Amygdala (tissue), 56 donors: ENCODE data around the gene TJP1.
A peak's percentile ranks its signal among the peaks of the same experiment; 100 is the strongest.
"Not testable (repeated sequence)": the region's sequence is repeated elsewhere in the genome, so short reads cannot be mapped to it uniquely, and the experiment has no call there.

Source experiments
- DNase-seq, 56 donors: peaks; one replicate each; lab custom pipeline; 2025; lab: John Stamatoyannopoulos, UW

TJP1 gene

DNA sequence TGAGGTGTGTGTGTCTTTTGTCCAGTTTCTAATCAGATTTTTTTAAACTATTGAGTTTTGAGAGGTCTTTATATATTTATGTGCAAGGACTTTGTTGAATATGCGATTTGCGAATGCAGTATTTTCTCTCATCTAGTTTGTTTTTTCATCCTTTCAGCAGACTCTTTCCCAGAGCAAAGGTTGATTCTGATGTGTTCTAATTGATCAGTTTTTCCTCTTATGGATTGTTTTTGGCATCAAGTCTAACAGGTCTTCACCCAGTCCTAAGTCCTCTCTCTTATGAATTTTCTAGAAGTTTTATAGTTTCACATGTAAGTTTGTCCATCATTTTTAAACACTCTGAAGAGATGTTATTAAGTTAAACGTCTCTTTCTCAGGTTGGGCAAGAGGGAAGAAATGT lies 17.8 kb upstream of the TJP1 start:
- no peak for DNase-seq

DNA sequence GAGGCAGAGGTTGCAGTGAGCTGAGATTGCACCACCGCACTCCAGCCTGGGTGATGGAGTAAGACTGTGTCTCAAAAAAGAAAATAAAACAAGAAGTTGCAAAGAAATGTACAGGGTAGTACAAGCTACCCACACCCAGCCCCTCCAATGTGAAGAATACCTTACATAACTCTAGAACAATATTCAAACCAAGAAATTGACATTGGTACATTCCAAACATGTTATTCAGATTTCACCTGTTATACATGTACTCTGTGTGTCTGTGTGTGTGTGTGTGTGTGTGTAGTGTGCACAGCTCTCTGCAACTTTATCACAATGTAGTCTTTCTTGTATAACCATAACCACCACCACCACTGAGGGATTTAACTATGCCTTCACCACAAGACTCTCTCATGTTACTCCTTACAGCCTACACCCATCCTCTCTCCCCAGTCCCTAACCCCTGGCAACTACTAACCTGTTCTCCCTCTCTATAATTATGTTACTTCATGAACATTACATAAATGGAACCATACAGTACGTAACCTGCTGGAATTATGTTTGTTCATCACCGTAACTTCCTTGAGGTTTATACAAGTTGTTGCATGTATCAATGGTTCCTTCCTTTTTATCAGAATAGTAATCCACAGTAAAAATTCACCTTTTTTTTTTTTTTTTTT lies 16.2 kb upstream of the TJP1 start:
- no peak for DNase-seq

DNA sequence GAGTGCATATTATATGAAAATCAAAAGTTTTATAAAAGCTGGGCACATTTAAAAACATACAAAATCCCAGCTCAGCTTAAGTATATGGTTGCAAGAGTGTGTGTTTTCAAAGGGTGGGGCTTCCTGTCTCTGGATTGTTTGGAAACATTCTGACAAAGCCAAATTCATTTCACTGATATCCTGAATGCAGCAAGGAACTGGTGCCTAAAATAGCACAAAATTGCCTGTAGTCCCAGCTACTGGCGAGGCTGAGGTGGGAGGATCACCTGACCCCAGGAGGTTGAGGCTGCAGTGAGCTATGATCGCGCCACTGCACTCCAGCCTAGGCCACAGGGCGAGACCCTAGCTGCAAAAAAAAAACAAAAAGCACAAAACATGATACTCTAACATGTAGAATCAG lies 13.0 kb upstream of the TJP1 start:
- DNase-seq, result no peak

DNA sequence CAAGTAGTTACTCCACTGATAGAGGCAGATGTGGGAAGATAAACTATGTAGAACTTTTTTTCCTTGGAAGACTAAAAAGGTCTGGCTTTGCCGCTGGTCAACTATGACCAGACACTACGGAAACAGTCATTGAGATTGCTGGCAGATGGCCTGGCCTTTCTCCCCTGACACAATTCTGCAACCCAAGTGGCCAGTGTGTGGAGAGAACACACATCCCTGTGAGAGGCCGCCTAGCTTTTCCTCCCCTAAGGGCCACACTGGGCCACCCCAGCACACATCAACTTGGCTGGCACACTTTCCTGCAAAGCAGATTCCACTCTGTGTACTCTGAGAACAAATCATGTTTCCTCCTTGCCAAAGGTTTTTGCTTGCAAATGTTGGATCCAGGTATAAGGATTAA lies 10.4 kb upstream of the TJP1 start:
- no peak for DNase-seq

DNA sequence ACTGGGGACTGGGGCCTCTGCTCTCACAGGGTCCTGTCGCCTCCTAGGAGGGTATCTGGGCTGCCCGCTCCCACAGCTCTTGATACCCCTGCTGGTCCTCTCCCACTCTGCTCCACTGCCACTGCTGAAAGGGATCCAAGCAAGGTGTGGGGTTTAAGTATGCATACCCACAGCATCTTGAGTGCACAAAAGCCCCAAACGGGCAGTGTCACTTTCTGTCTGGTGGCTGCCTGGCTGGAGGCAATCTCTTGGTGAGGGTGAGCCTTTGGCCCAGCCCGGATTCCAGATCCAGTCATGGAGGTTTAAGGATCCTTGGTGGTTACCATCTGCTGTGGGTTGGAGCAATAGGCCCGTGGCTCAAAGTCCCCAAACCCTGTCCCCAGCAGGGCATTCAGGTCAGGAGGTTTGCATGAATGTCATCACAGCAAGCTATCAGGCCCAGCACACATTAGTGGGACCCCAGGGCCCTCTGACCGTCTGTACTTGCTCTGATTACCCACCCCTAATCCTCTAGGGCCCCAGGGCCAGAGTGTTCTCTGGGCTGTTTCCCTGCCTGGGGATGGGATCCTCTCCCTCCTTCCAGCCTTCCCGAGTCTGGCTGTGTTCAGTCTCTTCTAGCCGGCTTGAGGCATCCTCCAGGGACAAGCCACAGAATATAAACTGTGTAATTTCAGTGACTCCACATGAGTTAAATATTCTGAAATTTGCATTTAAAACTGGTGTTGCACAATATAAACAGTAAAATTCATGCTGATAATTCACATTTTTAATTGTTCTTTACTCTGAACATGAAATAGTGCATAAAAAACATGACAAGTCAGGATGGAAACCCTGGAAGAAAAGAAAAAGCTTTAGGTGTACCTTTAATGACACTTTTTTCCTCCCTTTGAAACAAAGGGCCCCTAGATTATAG lies 4.9 kb upstream of the TJP1 start:
- DNase-seq, result no peak

DNA sequence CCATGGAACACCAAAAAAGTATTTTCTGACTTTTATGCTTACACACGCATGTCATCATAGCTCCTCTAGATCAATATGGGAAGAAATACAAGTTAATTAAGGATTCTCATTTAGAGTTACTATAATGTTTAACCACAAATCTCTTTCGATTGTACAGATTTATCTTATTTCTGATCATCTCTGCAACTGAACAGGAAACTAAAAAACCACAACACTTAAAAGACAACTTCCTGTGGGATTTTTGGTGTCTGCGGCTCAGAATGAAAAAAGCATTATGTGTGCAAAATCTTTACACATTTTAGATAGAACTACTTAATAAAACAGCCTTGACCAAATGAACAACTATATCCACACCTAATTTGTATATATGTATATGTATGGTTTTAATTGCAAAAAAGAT lies 3.0 kb upstream of the TJP1 start:
- no peak for DNase-seq

DNA sequence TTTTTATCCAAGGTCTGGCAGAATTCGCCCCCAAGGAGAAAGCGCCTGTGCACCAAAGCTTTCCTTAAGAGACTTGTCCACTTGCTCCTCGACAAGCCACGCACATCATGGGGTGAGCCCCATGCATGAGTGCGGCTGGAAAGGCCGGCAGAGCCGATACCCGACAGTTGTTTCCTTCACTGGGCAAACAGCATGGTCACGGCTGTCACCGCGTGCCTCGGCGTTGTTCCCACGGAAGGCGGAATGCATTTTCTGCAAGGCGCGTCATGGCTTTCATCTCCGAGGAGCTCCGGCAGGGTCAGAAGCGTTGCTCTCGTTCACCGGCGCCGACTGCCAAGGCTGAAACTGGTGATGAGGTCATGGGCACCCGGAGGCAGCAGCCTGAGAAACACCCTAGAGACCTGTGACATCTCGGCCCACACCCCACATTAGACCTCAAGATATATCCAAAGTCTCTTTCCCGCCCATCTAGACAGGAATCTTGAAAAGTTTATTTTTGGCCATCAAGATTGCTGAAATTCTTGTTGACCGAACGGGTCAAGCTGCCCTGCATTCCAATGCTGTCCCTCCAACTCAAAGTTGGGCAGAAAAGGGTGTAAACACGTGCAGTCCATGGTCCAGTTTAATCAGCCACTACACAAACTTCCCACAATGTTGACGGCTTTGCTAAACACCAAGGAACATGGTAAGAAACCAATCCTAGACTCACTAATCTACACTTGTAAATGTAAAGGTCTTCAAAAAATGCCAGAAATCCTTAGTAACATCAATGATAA lies 604 bp upstream of the TJP1 start:
- DNase-seq, result peak in 43 of 56 donors; percentile 33 to 85 (median 68)

DNA sequence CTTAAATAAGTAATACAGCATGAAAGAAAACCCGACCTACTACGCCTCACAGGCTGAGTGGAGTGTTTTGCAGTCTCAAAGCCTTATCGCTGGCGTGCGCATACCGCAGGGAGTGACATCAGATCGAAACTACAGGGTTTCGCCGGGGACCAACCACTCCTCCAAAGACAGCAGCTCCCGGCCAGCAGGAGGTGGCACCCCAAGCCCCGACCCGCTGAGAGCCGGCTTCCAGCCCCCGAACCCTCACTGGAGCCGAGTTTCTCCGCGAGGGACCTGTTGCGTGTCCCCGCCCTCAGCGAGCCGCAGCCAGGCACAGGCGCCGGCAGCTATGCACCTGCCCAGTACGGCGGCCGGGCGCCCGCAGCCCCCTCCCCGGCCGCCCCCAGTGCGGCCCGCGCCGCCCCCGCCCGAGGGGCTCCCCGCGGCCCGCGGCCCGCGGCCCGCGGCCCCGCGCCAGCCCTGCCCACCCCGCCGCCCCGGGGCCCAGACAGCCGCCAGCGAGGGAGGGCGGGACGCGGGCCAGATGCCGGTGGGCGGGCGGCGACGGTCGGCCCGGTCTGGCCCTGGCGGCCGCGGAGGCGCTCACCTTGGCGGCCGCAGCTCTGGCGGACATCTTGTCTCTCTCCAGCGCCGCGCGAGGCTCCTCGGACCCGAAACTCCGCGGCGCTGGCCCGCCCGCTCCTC lies 710 bp downstream of the TJP1 start:
- DNase-seq, result peak in 44 of 56 donors; percentile 4 to 65 (median 36)

DNA sequence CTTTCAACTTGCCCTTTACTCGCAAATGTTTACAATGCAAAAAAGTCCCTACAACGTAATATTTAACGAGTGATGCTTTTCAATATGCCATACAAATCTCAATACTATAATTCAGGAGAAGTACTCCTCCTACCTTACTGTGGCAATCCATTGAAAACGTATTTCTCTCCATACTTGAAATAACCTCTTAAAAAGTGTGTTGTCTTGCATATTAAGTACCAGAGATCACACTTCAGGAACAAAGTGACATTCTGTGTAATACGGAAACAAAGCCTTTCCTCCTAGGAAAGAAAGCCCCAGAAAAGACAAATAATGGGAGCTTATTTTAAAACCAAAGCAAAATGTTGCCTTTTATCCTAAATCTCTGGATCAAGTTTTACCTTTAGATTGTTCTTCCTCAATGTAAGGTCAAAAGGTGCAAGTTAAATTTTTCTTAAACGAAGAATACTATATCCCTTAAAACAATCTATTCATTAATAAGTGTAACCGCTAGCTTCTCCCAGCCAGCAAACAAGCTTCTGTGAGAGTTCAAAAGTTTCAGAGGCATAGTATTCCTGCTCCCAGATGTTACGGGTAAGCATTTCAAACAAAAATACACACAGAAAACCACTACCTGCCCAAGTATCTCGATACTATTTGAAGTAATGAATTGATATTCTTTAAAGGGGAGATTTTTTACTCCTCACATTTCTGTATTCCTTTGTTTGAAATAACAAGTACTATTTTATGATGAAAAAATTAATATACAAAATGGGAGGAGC lies 1.7 kb downstream of the TJP1 start:
- no peak for DNase-seq

DNA sequence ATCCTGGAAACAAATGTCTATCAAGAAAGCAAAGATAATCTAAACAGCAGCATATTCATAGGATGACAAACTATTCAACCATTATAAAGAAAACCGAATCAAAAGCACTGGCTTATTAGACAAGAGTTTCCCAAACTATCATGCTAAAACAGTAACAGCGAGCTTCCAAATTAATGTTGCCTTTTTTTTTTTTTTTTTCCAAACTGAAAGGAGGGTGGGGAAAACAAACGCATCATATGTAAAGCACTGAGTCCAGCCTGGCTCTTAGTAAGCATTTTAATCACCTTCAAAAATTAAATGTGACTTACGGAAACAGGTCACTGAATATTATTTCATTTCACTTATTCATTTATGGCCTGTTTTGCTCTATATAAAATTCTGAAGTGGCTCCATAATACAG lies 2.3 kb downstream of the TJP1 start:
- no peak for DNase-seq

DNA sequence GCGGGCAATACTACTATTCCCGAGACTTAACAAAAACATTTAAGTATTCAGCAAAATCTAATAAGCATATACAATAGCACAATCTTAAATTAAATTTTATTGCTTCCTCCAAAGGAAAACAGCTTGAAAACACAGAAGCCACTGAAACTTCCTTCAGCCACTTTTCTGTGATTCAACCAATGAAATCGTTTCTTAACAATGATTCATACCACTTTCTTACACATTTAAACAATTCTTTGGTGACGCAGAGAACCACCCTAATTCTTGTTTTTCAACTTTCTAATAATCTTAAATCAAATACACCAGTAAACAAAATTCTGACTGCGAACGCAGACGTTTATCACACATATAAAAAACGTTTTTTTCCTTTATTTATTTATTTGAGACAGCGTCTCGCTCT lies 4.1 kb downstream of the TJP1 start:
- no peak for DNase-seq

DNA sequence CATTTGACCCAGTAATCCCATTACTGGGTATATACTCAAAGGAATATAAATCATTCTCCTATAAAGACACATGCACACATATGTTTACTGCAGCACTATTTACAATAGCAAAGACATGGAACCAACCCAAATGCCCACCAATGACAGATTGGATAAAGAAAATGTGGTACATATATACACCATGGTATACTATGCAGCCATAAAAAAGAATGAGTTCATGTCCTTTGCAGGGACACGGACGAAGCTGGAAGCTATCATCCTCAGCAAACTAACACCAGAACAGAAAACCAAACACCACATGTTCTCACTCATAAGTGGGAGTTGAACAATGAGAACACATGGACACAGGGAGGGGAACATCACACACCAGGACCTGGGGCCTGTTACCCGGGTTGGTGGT lies 4.8 kb downstream of the TJP1 start:
- DNase-seq, result not testable (repeated sequence)

DNA sequence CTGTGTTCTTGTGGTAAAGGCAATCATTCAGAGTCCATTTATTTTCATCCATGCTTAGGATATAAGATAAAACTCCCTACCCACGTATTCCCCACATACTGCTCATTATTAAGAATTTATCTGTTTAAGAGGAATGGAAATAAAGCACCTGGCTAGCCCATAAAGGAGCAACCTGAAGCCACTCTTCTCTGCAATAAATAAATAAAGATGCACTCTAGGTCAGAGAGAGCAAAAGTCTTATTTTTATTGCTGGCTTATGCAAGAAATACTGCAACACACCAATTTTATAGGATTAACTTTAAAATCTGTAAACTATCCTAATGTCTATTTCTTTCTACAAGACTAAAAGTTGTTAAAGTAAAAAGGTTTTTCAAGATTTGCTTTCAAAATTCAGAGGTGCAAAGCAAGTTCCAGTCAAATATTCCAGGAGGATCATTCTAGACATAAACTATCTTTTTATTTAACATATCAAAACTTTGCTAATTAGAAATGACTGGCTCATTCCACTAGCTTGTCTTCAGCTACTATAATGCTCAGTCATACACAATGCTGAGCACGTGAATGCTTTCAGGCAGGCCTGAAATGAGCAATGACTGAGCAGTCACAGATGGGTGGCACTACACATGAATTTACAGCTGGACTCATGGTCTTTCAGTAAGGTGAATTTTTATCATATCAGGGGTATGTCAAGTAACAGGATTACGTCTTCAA lies 7.1 kb downstream of the TJP1 start:
- DNase-seq, result no peak

DNA sequence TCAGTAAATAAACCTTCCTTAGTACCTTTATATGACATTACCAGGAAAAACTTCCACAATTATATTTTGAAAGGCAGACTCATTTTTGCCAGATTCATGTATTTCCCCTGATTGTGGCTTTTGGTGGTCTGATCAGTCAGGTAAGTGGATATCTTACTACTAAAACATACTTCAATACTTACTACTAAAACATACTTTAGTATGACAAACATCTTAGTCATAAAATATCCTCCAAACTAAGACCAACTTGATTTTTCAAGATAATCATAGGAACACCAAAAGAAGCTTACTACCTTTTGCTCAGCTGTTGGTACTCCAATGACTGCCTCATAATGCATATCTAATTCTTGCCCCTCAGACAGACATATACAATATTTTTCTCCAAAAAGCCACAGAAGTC lies 9.3 kb downstream of the TJP1 start:
- DNase-seq, result no peak

DNA sequence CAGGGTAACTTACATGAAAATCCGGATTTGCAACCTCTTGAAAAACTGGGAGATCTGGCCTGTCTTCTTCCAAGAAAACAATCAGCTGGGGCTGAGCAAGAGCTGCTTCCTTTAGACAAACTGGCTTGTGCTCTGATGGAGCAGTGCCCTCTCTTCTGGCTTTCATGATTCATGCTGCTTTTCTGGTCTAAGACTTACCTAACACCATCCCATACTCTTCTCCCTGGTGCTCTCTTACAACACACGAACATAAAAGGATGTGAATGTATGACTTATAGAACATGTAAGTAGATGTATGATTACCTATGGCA lies 9.9 kb downstream of the TJP1 start:
- DNase-seq, result no peak

DNA sequence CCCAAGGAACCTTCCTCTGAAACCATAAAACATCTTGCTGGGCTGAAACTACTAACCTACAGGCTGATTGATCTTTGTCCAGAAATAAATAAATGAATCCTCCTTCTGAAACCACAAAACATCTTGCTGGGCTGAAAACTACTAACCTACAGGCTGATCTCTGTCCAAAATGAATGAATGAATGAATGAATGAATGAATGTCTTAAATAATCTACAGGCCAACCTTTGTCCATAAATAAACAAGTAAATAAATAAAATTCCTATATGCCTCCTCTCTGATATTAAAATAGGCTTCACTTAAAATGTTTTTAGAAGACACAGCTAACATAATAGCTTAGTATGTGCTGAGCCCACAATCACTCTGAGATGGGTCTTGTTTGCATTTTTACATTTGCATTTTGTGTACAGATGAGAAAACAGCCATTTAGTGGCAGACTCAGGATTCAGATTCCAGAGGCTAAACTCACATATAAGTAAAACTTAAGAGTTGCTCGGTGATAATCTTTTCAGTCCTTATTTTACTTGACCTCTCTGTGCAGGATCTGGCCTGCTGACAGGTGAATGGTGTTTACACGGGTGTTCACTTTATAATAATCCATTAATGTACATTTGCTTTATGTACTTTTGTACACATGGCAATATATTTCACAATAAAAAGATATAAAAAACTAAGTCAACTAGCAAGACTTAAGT lies 10.4 kb downstream of the TJP1 start:
- no peak for DNase-seq

DNA sequence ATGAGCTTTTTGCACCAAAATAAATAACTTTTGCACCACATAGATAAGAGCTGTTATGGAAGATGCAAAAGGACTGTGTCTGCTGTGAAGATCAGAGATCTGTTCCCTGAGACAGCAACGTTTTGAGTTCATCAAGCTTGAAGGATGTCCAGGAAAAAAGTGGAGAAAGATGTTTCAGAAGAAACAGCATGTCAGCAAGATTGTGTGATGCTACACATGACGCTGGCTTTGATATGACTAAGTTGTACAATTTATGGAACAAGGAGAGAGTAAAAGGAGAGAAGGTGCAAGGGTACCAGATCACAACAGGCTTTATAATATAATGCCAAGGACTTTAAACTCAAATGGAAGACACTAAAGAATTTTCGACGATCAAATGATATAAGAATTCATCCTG lies 16.6 kb downstream of the TJP1 start:
- DNase-seq, result no peak

DNA sequence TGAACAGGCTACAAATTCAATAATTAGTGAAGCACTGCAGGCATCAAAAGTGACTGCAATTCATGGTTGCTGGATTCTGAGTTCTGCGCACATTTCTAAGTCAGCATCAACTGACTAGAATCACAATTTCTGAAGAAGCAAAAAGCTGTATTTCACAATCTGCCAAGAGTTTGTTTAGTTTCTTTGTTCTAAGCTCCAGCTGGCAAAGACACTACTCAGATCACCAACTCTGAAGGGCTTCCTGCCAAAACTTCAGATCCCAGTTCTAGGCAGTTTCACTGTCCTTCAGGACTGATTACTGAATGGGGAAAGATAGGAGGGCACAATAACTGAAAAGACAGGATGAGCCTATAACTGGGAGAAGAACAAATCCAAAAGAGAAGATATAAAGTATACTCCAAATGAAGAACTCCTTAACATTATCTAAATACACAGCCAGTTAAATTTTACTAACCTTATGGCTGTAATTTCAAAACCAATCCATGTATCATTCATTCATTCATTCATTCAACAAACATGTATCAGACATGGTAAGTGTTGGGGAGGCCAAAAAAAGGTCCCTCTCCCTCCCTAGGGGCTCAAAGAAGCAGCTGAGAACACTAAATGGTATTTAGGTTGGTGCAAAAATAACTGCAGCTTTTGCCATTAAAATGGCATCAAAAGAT lies 17.1 kb downstream of the TJP1 start:
- peak in 36 of 56 donors; percentile 6 to 78 (median 36) for DNase-seq
